Ramos (cell line): ENCODE measurements around the gene RBM34.

Experiments
- in situ Hi-C: fragments of 300-500 bp; cut with MboI; formaldehyde crosslinking; loops from one replicate; pipeline ENCODE4 v1.14.3; 2022; ENCODE audit warnings: low sequenced_read_pairs; ENCODE audit not compliant: unreplicated experiment

RBM34 gene

DNA sequence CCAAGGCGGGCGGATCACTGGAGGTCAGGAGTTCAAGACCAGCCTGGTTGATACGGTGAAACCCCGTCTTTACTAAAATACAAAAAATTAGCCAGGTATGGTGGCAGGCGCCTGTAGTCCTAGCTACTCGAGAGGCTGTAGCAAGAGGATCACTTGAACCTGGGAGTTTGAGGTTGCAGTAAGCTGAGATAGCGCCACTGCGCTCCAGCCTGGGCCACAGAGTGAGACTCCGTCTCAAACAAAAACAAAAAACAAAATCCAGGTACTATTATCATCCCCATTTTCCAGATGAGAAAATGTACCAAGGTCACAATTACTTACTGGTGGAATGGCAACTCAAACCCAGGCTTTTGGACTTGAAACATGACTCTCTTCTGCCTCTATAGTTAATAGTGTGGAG, 36.9 kb downstream of the RBM34 start:
- in situ Hi-C loops: no loop called here

DNA sequence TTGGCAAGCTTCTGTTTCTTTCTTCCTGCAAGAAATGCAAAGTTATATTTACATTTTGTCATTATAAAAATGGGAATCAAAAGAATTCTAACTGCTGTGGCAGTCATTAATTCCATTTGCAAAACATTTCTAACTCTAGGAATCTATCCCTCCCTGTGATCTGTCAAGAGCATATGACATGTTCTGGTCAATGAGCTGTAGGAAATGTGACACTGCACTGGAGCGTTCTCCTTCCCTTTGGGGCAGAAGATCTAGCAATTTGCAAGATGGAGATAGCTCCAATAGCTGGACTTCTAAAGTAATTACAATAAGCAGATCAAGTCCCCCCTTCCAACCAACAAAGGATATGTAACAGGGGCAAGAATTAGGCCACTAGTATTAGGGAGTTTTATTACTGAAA, 38.7 kb downstream of the RBM34 start:
- in situ Hi-C loops: no loop called here

DNA sequence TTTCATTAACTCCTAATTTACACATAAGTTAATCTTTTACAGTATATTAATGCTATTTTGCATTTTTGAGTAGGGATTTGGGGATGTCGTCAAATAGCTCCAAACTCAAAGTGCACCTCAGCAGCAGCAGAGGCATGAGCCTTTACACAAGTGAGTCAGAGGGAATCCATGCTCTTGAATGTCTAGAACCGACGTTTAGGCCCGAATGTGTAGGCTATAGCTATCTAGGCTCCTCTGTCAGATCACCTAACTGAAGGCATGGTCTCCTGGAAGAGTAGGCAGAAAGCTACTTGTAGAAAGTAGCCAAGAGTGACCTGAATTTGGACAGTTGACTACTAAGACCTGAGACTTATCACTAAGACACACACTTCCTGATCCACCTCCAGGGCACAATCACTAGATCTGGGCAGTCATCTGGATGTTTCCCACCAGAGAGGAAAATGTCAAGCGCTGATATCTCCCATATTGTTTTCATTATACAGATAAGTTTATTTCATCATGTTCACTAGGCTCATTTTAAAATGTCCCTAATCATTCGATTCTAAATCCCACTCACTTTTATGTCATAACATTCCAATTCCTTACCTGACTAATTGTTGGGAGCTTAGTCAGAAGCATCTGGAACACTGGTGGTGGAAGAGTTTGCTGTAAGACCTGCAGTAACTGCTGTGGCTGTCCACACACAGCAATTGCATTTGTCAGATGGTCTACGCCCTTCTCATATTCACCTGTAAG, 47.7 kb downstream of the RBM34 start:
- in situ Hi-C loops: no loop called here

DNA sequence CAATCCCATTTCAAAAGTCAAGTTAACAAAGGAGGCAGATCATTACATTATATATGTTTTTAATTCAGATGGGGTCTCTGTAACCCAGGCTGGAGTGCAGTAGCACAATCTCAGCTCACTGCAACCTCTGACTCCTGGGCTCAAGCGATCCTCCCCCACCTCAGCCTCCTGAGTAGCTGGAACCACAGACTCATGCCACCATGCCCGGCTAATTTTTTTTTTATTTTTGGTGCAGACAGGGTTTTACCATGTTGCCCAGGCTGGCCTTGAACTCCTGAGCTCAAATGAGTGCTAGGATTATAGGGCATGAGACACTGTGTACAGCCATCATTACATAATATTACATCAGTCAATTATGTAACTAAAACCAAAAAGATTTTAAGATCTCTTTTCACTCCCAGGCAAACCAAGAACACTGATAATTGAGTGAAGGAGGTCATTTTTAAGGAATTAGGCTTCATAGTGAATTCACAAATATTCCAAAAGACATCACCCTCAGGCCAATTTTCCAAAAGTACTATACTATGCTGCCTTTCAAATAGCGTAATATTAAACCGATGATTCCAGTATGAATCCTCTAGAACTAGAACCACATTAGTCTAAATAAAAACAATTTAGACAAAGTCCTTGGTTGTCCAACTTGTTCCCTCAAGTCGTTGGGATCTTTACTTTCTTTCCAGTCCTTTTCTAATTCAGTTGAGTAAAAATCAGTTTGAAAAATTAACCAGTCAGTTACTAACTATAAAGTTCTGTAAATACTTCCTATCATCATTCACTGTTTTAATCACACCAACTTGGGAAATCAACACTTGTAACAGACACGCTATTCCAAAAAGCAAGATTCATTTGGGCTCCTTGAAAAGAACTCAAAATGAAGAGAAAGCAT, 48.5 kb downstream of the RBM34 start:
- in situ Hi-C loops: no loop called here

DNA sequence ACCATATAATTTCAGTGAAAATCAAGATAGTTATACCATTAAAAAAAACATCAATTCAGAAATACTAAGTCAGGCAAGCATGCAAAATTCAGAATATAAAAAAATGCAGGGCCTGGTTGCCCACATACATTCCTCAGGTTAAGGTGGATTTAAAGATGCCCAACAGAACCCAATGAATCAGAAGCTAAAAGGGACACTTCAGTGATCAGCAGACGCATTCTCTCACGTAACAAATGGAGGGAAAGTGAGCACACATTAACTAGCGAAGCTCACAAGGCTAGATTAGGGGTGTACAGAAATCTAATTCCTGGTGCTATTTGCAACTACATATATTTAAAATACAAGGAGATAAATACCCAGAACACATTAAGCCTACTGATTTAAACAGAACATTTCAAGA, 49.9 kb downstream of the RBM34 start:
- in situ Hi-C loops: no loop called here

DNA sequence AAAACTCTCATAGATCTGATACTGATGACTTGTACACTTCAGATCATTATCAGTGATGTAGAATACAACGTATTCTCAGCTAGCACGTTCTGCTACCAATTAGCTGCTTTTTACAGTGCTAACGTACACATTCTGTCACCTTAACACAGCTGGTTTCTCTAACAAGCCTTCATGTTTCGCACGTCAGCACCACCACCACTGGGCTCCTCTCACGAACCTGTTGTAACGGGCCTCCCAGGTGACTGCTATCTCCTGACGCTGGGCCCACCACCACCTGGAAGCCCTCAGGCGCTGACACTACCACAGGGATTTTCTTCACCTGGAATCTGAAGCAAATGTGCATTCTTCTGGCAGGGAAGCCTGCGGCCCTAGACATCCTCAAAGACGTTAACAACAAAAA, 52.2 kb downstream of the RBM34 start:
- in situ Hi-C loops: no loop called here

DNA sequence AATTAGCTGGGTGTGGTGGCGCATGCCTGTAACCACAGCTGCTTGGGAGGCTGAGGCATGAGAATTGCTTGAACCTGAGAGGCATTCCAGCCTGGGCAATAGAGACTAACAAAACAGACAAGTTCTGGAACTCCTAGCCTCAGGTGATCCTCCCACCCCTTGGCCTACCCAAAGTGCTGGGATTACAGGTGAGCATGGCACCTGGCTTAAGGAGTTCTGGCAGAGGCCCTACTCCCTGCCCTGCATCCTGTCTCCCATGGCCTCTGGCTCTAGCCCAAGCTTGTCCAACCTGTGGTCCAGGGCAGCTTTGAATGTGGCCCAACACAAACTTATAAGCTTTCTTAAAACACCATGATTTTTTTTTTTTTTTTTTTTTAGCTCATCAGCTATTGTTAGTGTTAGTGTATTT, 52.9 kb downstream of the RBM34 start:
- in situ Hi-C loops: no loop called here

DNA sequence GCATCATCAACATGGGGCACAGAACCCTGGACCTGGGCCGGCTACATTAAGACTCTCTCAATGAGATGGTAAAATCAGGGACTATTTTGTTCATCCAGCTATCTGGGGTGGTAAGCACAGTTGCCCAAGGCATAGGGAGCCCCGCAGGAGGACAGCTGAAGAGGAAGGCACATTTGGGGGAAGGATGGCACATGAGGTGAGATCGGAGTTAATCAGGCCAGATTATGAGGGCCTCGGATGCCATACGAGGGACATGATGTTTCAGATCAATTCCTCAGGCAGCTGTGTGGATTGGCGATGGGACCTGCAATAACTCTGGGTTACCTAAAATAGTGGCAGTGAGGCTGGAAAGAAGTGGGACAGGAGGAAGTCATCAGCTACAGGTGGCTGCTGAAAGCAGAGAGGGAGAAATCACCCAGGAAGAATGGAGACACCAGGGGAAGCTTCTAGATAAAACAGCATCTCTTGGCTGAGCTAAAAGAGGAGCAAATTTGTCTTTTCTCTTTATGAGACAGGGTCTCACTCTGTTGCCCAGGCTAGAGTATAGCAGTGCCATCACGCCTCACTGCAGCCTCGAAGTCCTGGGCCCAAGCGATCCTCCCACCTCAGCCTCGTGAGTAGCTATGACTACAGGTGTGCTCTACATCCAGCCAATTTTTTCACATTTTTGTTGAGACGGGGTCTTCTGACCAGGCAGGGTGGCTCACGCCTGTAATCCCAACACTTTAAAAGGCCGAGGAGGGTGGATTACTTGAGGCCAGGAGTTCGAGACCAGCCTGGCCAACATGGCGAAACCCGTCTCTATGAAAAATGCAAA, 53.5 kb downstream of the RBM34 start:
- in situ Hi-C loops: no loop called here

DNA sequence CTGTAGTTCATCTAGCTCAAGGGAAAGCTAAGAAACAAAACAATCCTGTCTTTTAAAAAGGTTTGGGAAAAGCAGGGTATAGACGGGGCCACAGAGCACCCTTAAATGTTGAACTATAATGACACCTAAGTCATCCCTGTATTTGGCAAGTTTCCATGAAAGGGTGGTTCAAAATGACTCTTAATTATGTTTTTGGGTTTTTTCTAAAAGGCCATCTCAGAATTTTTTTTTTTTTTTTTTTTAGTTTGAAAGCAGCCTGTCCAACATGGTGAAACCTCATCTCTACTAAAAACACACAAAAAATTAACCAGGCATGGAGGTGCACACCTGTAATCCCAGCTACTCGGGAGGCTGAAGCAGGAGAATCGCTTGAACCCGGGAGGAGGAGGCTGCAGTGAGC, 54.6 kb downstream of the RBM34 start:
- in situ Hi-C loops: no loop called here

DNA sequence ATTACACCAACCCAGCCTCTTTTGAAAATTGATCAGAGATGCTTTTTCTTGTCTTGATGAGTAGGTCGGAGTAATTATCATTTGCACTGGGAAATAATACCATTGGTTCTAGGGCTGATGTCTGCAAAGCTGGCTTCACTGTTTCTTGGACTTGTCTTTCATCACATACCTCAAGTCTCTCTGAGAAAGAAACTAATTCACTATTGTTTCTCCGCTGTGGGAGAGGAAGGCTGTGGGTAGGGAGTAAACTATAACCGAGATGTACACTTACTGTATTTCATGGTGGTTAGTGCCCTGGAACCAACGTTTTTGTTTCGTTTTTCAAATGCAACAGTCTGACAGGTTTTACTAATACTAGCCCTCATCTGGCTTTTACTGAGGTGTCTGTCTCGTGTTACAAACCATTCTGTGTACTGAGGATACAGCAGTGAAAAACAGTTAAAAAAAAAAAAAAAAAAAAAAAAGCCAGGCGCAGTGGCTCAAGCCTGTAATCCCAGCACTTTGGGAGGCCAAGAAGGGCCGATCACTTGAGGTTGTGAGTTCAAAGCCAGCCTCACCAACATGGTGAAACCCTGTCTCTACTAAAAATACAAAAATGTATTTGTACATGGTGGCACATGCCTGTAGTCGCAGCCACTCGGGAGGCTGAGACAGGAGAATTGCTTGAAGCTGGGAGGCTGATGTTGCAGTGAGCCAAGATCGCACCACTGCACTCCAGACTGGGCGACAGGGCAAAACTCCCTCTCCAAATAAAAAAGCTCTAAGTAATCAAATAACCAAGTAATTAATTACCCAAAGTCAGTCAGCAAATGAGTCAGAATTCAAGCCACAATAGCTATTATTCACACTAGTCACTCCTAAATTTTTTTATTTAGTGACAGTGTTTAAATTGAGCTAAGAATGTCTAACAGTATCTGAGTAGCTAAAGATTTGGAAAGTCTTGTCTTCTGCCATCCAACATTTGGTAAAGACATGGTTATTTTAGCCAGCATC, 55.7 kb downstream of the RBM34 start:
- in situ Hi-C loops: no loop called here

DNA sequence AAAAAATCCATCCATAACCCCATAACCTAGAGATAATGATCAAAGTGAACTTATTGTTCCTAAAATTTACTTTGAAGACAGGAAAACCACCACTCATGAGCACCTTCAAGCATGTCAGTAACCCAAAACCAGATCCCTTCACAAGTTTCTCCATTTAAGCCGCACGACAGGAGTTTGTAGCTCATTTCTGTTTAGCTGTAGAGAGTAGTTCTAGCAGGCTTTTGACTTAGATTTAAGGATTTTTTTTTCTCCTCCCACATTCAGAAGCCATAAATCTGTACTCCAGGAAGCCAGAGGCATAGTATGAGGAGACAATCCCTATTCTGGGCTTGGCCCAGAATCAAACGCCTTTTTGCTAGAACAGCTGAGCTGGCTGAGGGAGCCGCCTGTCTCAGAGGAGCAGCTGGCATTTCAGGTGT, 58.0 kb downstream of the RBM34 start:
- in situ Hi-C loops: no loop called here

DNA sequence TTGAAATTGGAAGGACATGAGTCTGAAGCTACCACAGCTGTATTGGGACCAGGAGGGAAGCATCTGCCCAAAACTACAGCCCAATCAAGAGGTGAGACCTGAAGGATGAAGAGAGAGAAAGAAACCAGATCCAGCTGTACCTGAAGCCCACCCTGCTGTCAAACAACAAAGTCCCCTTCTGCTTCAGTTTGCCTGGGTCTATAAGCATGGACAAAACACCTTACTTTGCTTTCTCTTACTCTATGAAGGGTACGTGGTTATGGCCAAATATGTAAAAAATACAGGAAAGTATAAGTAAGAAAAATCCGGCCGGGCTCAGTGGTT, 58.8 kb downstream of the RBM34 start:
- in situ Hi-C loops: no loop called here

DNA sequence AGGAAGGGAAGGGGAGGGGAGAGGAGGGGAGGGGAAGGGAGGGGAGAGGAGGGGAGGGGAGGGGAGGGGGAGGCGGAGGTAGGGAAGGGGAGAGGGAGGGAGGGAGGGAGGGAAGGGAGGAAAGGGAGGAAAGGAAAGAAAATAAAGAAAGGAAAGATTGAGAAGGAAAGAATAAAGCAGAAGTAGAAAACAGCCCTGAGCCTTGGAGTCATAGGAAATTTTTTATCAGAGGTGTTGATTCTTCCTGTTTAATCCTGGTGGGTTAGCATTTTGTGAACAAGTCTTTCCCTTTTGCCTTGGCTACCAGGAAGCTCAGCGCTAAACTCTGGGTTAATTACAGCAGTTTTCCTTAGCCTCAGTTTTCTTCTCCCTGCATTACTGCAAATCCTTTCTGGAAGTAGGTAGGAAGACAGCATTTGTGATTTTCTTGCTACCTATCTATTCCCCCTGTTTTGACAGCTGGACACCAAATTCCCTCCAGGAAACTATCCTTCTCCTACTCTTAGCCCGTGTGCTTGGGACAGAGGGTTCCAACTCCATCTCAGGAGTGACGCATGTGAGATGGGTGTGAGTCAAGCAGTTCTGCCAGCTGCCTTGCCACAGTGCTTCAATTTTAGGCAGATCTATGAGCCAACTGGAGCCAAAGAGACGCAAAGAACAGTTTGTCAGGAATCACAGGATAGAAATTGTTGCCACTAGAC, 59.3 kb downstream of the RBM34 start:
- in situ Hi-C loops: no loop called here

DNA sequence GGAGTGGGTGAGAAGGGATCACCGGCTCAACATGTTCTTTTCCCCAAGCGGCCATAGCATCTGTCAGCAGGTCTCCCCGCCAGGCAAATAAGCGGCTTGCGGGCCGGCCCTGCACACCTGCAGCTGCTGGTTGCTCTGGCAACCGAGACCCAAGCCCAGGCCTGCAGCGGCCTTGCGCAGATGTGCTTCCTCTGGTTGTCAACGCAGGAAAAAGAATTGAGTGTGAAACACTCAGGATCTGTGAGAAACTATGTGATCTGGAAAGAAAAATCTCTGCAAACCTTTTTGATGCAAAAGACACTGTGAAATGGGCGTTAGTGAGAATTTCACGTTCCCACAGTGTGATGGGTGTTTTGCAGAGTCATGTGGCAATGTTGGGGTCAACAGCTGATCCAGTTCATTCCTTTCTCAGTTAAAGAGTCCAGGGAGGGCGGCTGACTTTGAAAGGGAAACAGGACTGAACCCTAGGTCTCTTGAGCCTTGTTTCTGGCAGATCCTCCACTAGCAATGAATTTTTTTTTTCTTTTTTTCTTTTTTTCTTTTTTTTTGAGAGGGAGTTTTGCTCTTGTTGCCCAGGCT, 60.8 kb downstream of the RBM34 start:
- in situ Hi-C loops: no loop called here

DNA sequence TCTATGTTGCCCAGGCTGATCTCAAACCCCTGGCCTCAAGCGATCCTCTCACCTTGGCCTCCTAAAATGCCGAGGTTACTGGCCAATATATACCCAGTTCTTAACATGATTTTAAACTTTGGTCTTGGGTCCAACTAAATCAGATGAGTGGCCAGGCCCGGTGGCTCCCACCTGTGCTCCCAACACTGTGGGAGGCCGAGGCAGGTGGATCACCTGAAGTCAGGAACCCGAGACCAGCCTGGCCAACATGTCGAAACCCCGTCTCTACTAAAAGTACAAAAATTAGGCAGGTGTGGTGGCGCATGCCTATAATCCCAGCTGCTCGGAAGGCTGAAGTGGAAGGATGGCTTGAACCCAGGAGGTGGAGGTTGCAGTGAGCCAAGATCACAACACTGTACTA, 62.1 kb downstream of the RBM34 start:
- in situ Hi-C loops: loop anchor here (5.0 kb wide), 1 partner anchor 318 kb away; no protein-coding TSS in a partner anchor

DNA sequence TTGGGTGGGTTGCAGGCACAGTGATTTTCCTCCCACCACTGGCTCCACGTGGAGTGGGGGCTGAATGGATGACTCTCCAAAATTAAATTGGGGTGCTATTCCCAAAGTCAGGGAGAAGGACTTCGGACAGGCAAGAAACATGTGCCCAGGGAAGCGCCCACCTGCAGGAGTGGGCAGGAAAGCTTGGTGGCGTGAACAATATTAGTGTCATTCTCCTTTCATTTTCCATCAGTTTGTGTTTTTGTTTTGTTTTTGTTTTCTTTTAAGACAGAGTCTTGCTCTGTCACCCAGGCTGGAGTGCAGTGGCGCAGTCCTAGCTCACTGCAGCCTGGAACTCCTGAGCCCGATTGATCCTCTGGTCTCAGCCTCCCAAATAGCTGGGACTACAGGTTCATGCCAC, 62.5 kb downstream of the RBM34 start:
- in situ Hi-C loops: loop anchor here (5.0 kb wide), 1 partner anchor 319 kb away; no protein-coding TSS in a partner anchor

DNA sequence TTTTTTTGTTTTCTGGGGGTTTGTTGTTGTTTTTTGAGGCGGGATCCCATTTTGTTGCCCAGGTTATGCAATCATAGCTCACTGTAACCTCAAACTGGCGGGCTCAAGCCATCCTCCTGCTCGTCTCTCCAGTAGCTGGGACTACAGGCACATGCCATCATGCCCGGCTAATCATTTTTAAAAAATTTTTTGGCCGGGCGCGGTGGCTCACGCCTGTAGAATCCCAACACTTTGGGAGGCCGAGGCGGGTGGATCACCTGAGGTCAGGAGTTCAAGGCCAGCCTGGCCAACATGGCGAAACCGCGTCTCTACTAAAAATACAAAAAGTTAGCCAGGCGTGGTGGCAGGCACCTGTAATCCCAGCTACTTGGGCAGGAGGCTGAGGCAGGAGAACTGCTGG, 63.5 kb downstream of the RBM34 start:
- in situ Hi-C loops: loop anchor here (5.0 kb wide), 1 partner anchor 320 kb away; no protein-coding TSS in a partner anchor

DNA sequence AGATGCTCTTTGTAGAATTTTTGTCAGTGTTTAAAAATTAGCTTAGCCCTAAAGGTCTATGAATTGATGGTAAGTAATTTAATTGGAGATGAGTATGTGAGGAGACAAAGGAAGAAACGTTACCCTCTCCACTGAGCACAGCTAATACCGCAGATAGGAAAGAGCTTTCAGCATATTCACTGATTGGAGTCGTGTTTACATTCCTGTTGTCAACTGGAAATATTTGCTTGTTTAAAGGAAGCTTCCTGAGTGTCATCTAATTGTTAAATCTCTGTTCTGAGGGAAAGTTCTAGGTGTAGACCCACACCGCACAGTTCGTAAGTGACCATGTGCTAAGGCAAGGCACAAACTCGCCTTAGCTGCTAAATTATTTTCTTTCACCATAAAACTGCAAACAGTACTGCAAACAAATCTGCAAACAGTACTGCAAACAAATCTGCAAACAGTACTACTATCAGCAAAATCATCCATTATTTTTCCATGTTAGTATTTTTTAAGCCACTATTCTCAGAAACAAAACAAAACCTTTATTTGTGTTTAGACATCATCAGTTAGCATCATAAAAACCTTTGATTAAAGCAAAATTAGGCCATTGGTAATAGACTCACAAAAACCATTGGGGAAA, 65.0 kb downstream of the RBM34 start:
- in situ Hi-C loops: loop anchor here (5.0 kb wide), 1 partner anchor 321 kb away; no protein-coding TSS in a partner anchor
